ENCODE measurements around the gene STMN3. TPM values are rescaled to one million over a fixed set of nuclear protein-coding genes. Genes with fewer than 3 reads are reported as not detected.

STMN3 gene
- total RNA-seq, 1 experiment from 2014 or later = 138 TPM

- ChIA-PET RAD21 (ENCODE audit: low non-redundant PET in 1 of 2, low total read pairs in 2 of 2, uncharacterized antibody in 2 of 2, unreplicated experiment in 2 of 2) (no interaction called here), POLR2A (interaction anchor here (0.6 to 0.7 kb wide), 2 partner anchors 24 to 28 kb away, joined by 3 read pairs; partner anchors contain the start of gene HELZ2), CTCF (no interaction called here)
- no peaks in the 10 kb centered on the region for H3K27me3 ChIP-seq (ENCODE audit: insufficient read depth, low read length)
- no peaks in the 10 kb centered on the region for H3K79me2 ChIP-seq (ENCODE audit: insufficient read depth, low read length)
- intact Hi-C loops (cut with micrococcal nuclease) = no loop called here
- H3K4me2 ChIP-seq (ENCODE audit: low read length) = no peak overlapping the region
- H3K4me1 ChIP-seq (ENCODE audit: control insufficient read depth in 1 of 2, insufficient read depth in 2 of 2, low read length in 2 of 2) = peaks cover 8 to 26% of the 10 kb centered on the region in 2 experiments; a peak in 3 of 4 replicates
- no peaks in the 10 kb centered on the region for H3K9me2 ChIP-seq (ENCODE audit: insufficient read depth)
- no peak overlapping the region for H3K27ac ChIP-seq (ENCODE audit: low read depth, low read length)
- no peaks in the 10 kb centered on the region for H3K9me3 ChIP-seq (ENCODE audit: control insufficient read depth in 1 of 2, insufficient read depth in 1 of 2, low read depth in 1 of 2, low read length in 2 of 2)
- no peak overlapping the region for H2AFZ ChIP-seq (ENCODE audit: low read depth, low read length, poor library complexity, severe bottlenecking)
- H3K9ac ChIP-seq (ENCODE audit: low read length) = no peak overlapping the region
- TF ChIP-seq ATF3 (IDR thresholded peaks at IDR 0.05) = no peak
- no peak for TF ChIP-seq FOSL1 (IDR thresholded peaks at IDR 0.05; ENCODE audit: low read depth)
- TF ChIP-seq TCF7L2 (IDR thresholded peaks at IDR 0.05; ENCODE audit: borderline replicate concordance, extremely low read depth, insufficient read depth, insufficient read length) = no peak
- no peak for TF ChIP-seq REST (IDR thresholded peaks at IDR 0.05; ENCODE audit: low read depth)
- TF ChIP-seq RAD21 (IDR thresholded peaks at IDR 0.05; ENCODE audit: low read depth) = no peak
- TF ChIP-seq EZH2phosphoT487 (IDR thresholded peaks at IDR 0.05; ENCODE audit: borderline replicate concordance) = no peak
- no peak for TF ChIP-seq ELF1 (IDR thresholded peaks at IDR 0.05; ENCODE audit: borderline replicate concordance, low read depth)
- TF ChIP-seq POLR2AphosphoS5 (IDR thresholded peaks at IDR 0.05; ENCODE audit: low read depth, low read length) = no peak
- TF ChIP-seq MAX (IDR thresholded peaks at IDR 0.05) = no peak
- TF ChIP-seq ZBTB33 (IDR thresholded peaks at IDR 0.05; ENCODE audit: extremely low read depth, insufficient replicate concordance, low read length) = no peak
- no peak for TF ChIP-seq EZH2 (IDR thresholded peaks at IDR 0.05)
- no peak for TF ChIP-seq JUND (IDR thresholded peaks at IDR 0.05)
- TF ChIP-seq CEBPB (IDR thresholded peaks at IDR 0.05; ENCODE audit: low read depth) = no peak
- no peak for TF ChIP-seq YY1 (IDR thresholded peaks at IDR 0.05; ENCODE audit: extremely low read depth, insufficient replicate concordance, low read depth, low read length)
- ATAC-seq = no peak
- H4K20me1 ChIP-seq (ENCODE audit: insufficient read depth) = no peaks in the 10 kb centered on the region
- peaks cover 0 to 9% of the 10 kb centered on the region in 2 experiments; a peak in 2 of 4 replicates for H3K36me3 ChIP-seq (ENCODE audit: control insufficient read depth in 1 of 2, insufficient read depth in 2 of 2, low read length in 2 of 2)
- no peak overlapping the region for H3K4me3 ChIP-seq (replicated peaks in 1 of 2; ENCODE audit: low read depth in 1 of 2, low read length in 2 of 2)
- DNase-seq (ENCODE audit: low read depth, low spot score) = no peak
- BruUV-seq (replicated peaks) = no TSS peak
Measured at GRCh38 chr20:63597651-63598478, 55.4 kb downstream of the STMN3 start.
